K562 (cell line): ENCODE measurements around the gene ALPK1. TPM values are rescaled to one million over a fixed set of nuclear protein-coding genes. Genes with fewer than 3 reads are reported as not detected.

Experiments
- ATAC-seq: fragments of 200-7000 bp; cut with Tn5 transposase; 3 replicates; pipeline ENCODE4 v1.9.1; 2020; ENCODE audit warnings: moderate library complexity
- BruUV-seq: library from RNA; stranded (reverse); fragments of 400-500 nt; replicated peaks from 2 replicates; lab custom pipeline; 2021; lab: Mats Ljungman, UMichigan
- CTCF ChIA-PET: fragments of 300-600 bp; formaldehyde crosslinking; extraction: SDS; loops from one replicate; lab custom pipeline; 2021; ENCODE audit warnings: low intra/inter-chr PET ratio; lab: Yijun Ruan, JAX
- POLR2A ChIA-PET: fragments of 300-600, 350-650 bp; sonication (Branson Sonifier 250); formaldehyde crosslinking; extraction: SDS; loops from one replicate; lab custom pipeline; 2021; ENCODE audit warnings: antibody characterized with exemption, inconsistent platforms; lab: Yijun Ruan, JAX
- DNase-seq, 4 experiments: peaks; one replicate each; pipeline versions ENCODE4 v3.0.0 to v3.0.0-alpha.2; 2011 to 2018; ENCODE audit warnings: low spot score in 3 of 4, mixed read lengths in 3 of 4; ENCODE audit errors: extremely low read depth in 1 of 4
- FAIRE-seq: peaks from 2 replicates; lab custom pipeline; 2011; peaks lifted over from hg19 to GRCh38; lab: Jason Lieb, UNC
- H2AFZ ChIP-seq: 2 replicates; pipeline ENCODE4 v1.6.0; 2011; ENCODE audit warnings: low read depth, low read length, control low read depth, inconsistent platforms
- H3K27ac ChIP-seq: fragments of 200-600 bp; 3 replicates; pipeline ENCODE4 v1.8.0; 2011; ENCODE audit warnings: low read depth, mild to moderate bottlenecking, control low read depth, inconsistent platforms, low read length, moderate library complexity, mixed read lengths; ENCODE audit errors: extremely low read depth
- H3K27me3 ChIP-seq, 2 experiments: fragments of 300-600 bp in 1 of 2; 2 replicates in 1 of 2; 3 replicates in 1 of 2; pipeline versions ENCODE4 v1.6.0 to v1.8.0; 2011; ENCODE audit warnings: inconsistent platforms in 2 of 2, low read length in 2 of 2, mild to moderate bottlenecking in 1 of 2, mixed read lengths in 1 of 2, moderate library complexity in 1 of 2; ENCODE audit not compliant: control insufficient read depth in 2 of 2, insufficient read depth in 2 of 2
- H3K36me3 ChIP-seq: fragments of 300-600 bp; 3 replicates; pipeline ENCODE4 v1.8.0; 2011; ENCODE audit warnings: mild to moderate bottlenecking, low read length, inconsistent platforms; ENCODE audit not compliant: control insufficient read depth, insufficient read depth
- H3K4me1 ChIP-seq, 2 experiments: fragments of 200-600 bp in 1 of 2; replicated peaks in 1 of 2; 2 replicates in 1 of 2; 3 replicates in 1 of 2; pipeline versions ENCODE4 v1.5.1 to v1.8.0; 2011; ENCODE audit warnings: inconsistent platforms in 2 of 2, low read length in 2 of 2, mild to moderate bottlenecking in 1 of 2, mixed read lengths in 1 of 2, moderate library complexity in 1 of 2; ENCODE audit not compliant: control insufficient read depth in 2 of 2, insufficient read depth in 2 of 2
- H3K4me2 ChIP-seq: 2 replicates; pipeline ENCODE4 v1.6.1; 2011; ENCODE audit warnings: low read length, control low read depth, inconsistent platforms, mixed read lengths; ENCODE audit not compliant: insufficient read depth
- H3K4me3 ChIP-seq: fragments of 200-600 bp; sonication (generic), shearing (Covaris generic); 2 replicates; pipeline ENCODE4 v1.5.1; 2016; ENCODE audit warnings: control low read depth, inconsistent platforms
- H3K79me2 ChIP-seq: fragments of 200-600 bp; 3 replicates; pipeline ENCODE4 v1.8.0; 2011; ENCODE audit warnings: low read length, inconsistent platforms; ENCODE audit not compliant: control insufficient read depth, insufficient read depth
- H3K9ac ChIP-seq, 2 experiments: 2 replicates each; pipeline versions ENCODE4 v1.6.0 to v1.6.1; 2011; ENCODE audit warnings: low read depth in 2 of 2, low read length in 2 of 2, control low read depth in 1 of 2, inconsistent platforms in 1 of 2, mild to moderate bottlenecking in 1 of 2, mixed read lengths in 1 of 2; ENCODE audit not compliant: insufficient read depth in 1 of 2
- H3K9me1 ChIP-seq: one replicate; pipeline ENCODE4 v1.6.0; 2011; ENCODE audit warnings: inconsistent platforms, mild to moderate bottlenecking, low read length, moderate library complexity; ENCODE audit not compliant: control insufficient read depth, insufficient read depth
- H3K9me3 ChIP-seq: replicated peaks from 2 replicates; pipeline ENCODE4 v1.5.1; 2011; ENCODE audit warnings: low read depth, low read length, inconsistent platforms; ENCODE audit not compliant: control insufficient read depth, insufficient read depth
- H4K20me1 ChIP-seq: replicated peaks from 2 replicates; pipeline ENCODE4 v1.6.1; 2011; ENCODE audit warnings: low read length, inconsistent platforms, mixed read lengths; ENCODE audit not compliant: control insufficient read depth, insufficient read depth
- CLOCK ChIP-seq: fragments of 250-450 bp; sonication (Bioruptor Pico); IDR thresholded peaks from 2 replicates; pipeline ENCODE4 v1.4.0; 2020; ENCODE audit warnings: mild to moderate bottlenecking, moderate library complexity, borderline replicate concordance
- CTCF ChIP-seq, 3 experiments: IDR thresholded peaks in 2 of 3; conservative IDR thresholded peaks in 1 of 3; 2 replicates each; pipeline ENCODE4 v1.5.1; 2011 to 2012; ENCODE audit warnings: low read length in 3 of 3, mild to moderate bottlenecking in 3 of 3, control low read depth in 2 of 3, improper control_type of control experiment in 1 of 3, inconsistent platforms in 1 of 3, low read depth in 1 of 3, mixed read lengths in 1 of 3, moderate library complexity in 1 of 3; ENCODE audit not compliant: insufficient read depth in 2 of 3
- KLF16 ChIP-seq: IDR thresholded peaks from 2 replicates; pipeline ENCODE4 v1.6.1; 2016; ENCODE audit warnings: antibody characterized with exemption
- RAD21 ChIP-seq, 2 experiments: fragments of 250-450 bp in 1 of 2; fragments of 450-650 bp in 1 of 2; sonication (Bioruptor Pico) in 1 of 2; formaldehyde crosslinking in 1 of 2; IDR thresholded peaks in 1 of 2; conservative IDR thresholded peaks in 1 of 2; 2 replicates each; pipeline versions ENCODE4 v1.4.0 to v1.8.0; 2020 to 2022; ENCODE audit warnings: mild to moderate bottlenecking in 2 of 2, moderate library complexity in 1 of 2
- THRAP3 ChIP-seq: fragments of 450-650 bp; IDR thresholded peaks from 2 replicates; pipeline ENCODE4 v1.6.1; 2016; ENCODE audit warnings: mild to moderate bottlenecking, inconsistent platforms, borderline replicate concordance
- ZKSCAN1 ChIP-seq: fragments of 150-350 bp; IDR thresholded peaks from 2 replicates; pipeline ENCODE4 v1.6.1; 2016; ENCODE audit warnings: low read depth, low read length
- ZNF175 ChIP-seq: fragments of 200-800 bp; sonication (Bioruptor generic); IDR thresholded peaks from 2 replicates; pipeline ENCODE4 v1.6.1; 2016; ENCODE audit warnings: low read depth, mild to moderate bottlenecking, missing genetic modification characterization, missing compliant biosample characterization
- WGBS: fragments of 100-300 bp; shearing (Covaris generic); methylation state at CpG from one replicate; pipeline ENCODE4 v1.1.6; 2016; ENCODE audit warnings: low coverage, mixed read lengths; ENCODE audit not compliant: insufficient coverage; ENCODE audit errors: missing lambda C conversion rate; 5-methylcytosine and 5-hydroxymethylcytosine counted together
- in situ Hi-C: fragments of 300-500 bp; cut with MboI; formaldehyde crosslinking; loops from 4 replicates; pipeline ENCODE4 v1.15.0; 2018; ENCODE audit warnings: inconsistent platforms, mixed read lengths
- intact Hi-C: fragments of 100-400 bp; cut with micrococcal nuclease; formaldehyde crosslinking; loops from 2 replicates; pipeline ENCODE4 v1.14.2; 2022
- polyA plus RNA-seq, 8 experiments: library from polyadenylated mRNA; depleted of rRNA in 4 of 8; stranded (reverse) in 5 of 8; unstranded in 3 of 8; fragments of >200 nt; fragmentation: Nextera tagmentation in 2 of 8; fragmentation: Illumina TruSeq in 1 of 8; extraction: Ambion mirVana in 2 of 8; extraction: Trizol in 1 of 8; gene quantifications; 2 replicates each; pipeline versions ENCODE4 v1.2.1 to v1.2.3, GENCODE V29; 2011 to 2014; ENCODE audit warnings: inconsistent platforms in 1 of 8, missing spikeins in 1 of 8
- total RNA-seq, 7 experiments: library from RNA; depleted of rRNA in 6 of 7; stranded (reverse); fragments of >200 nt in 6 of 7; fragmentation: Illumina TruSeq in 2 of 7; extraction: Trizol in 2 of 7; gene quantifications; 2 replicates each; pipeline versions ENCODE4 v1.2.1 to v1.2.3, GENCODE V29; 2011 to 2021; ENCODE audit warnings: low replicate concordance in 1 of 7

Gene ALPK1
- total and polyA plus RNA-seq, 9 of the 15 experiments (the other 6 are each of a cell fraction or from before 2014, with no cell fraction given): 2.3 to 6.9 (median 4.6) TPM

- Histone ChIP-seq H4K20me1 (no peaks in the 10 kb centered on the region), H3K9ac (no peak overlapping the region), H3K27ac (no peak overlapping the region), H3K4me2 (no peak overlapping the region), H2AFZ (no peak overlapping the region), H3K9me1 (no peaks in the 10 kb centered on the region), H3K27me3 (no peaks in the 10 kb centered on the region), H3K4me1 (no peaks in the 10 kb centered on the region), H3K36me3 (no peaks in the 10 kb centered on the region), H3K9me3 (no peaks in the 10 kb centered on the region), H3K79me2 (no peaks in the 10 kb centered on the region), H3K4me3 (no peak overlapping the region)
- POLR2A ChIA-PET: interaction anchor here (0.5 kb wide), 1 partner anchor 191 kb away, joined by 5 read pairs; no protein-coding TSS in a partner anchor
- CTCF ChIA-PET: interaction anchor here (0.6 kb wide), 1 partner anchor 132 kb away, joined by 3 read pairs; no protein-coding TSS in a partner anchor
- FAIRE-seq: peak; percentile 91
- ATAC-seq: peak; percentile 87
- no TSS peak for BruUV-seq
- intact Hi-C loops: loop anchor here (10.0 kb wide), 1 partner anchor 227 kb away; no protein-coding TSS in a partner anchor
- peak; percentile 39 to 72 (median 56) for DNase-seq
- 10% methylated on average over 4 of the region's 4 CpGs for WGBS
- in situ Hi-C loops: no loop called here
- TF ChIP-seq RAD21 (CRISPR knock-in tag; conservative IDR thresholded peaks at IDR 0.05 in 1 of 2, IDR thresholded peaks at IDR 0.05 in 1 of 2) (peak; percentile 44 to 55), KLF16 (0 out of 2 replicates have a peak, but pooled peaks have one; percentile 34), CTCF (IDR thresholded peaks at IDR 0.05 in 2 of 3, conservative IDR thresholded peaks at IDR 0.05 in 1 of 3; ENCODE audit: insufficient read depth in 2 of 3, low read depth in 1 of 3, low read length in 3 of 3) (peak; percentile 70 to 81 (median 77); a peak in 5 of 6 replicates), ZKSCAN1 (peak; percentile 86), ZNF175 (CRISPR knock-in tag) (peak; percentile 41; the same call in 1 of the 2 replicates), CLOCK (CRISPR knock-in tag) (no peak), THRAP3 (no peak)
Measured at GRCh38 chr4:112321776-112322684, 24.9 kb downstream of the ALPK1 start.
